A673 (cell line): ENCODE data around the gene VPS4A. TPM values are rescaled to one million over a fixed set of nuclear protein-coding genes. Genes with fewer than 3 reads are reported as not detected.

Experiments used
- BruUV-seq: library from RNA; stranded (reverse); fragments of 400-500 nt; replicated peaks from 2 replicates; lab custom pipeline; 2021; lab: Mats Ljungman, UMichigan
- CTCF ChIA-PET: fragments of 300-600 bp; sonication (Branson Sonifier 250); formaldehyde crosslinking; loops from one replicate; lab custom pipeline; 2022; ENCODE audit warnings: antibody characterized with exemption; lab: Charles Lee
- POLR2A ChIA-PET: fragments of 300-600 bp; sonication (Branson Sonifier 250); formaldehyde crosslinking; loops from one replicate; lab custom pipeline; 2022; ENCODE audit warnings: antibody characterized with exemption; ENCODE audit not compliant: low non-redundant PET; lab: Charles Lee
- DNase-seq: peaks from one replicate; pipeline ENCODE4 v3.0.0-alpha.2; 2015; ENCODE audit warnings: low spot score
- H3K27ac ChIP-seq: fragments of 200-600 bp; sonication (generic); 2 replicates; pipeline ENCODE4 v1.5.1; 2016; ENCODE audit warnings: mixed run types, low read depth, mild to moderate bottlenecking, mixed read lengths, antibody characterized with exemption, low read length; ENCODE audit not compliant: poor library complexity, severe bottlenecking
- H3K27me3 ChIP-seq: fragments of 200-600 bp; sonication (generic); replicated peaks from 2 replicates; pipeline ENCODE4 v1.6.1; 2017; ENCODE audit warnings: mixed run types, low read depth, mild to moderate bottlenecking, mixed read lengths, antibody characterized with exemption, low read length; ENCODE audit not compliant: insufficient read depth, poor library complexity
- H3K36me3 ChIP-seq: fragments of 200-600 bp; sonication (generic); 2 replicates; pipeline ENCODE4 v1.6.1; 2016; ENCODE audit warnings: mixed run types, mild to moderate bottlenecking, mixed read lengths, antibody characterized with exemption, low read length; ENCODE audit not compliant: insufficient read depth, poor library complexity, severe bottlenecking
- H3K4me1 ChIP-seq: fragments of 200-600 bp; sonication (generic); 2 replicates; pipeline ENCODE4 v1.6.1; 2017; ENCODE audit warnings: mixed run types, mild to moderate bottlenecking, mixed read lengths, antibody characterized with exemption, low read length; ENCODE audit not compliant: insufficient read depth, poor library complexity, severe bottlenecking
- H3K4me3 ChIP-seq: fragments of 200-600 bp; sonication (generic); 2 replicates; pipeline ENCODE4 v1.5.1; 2016; ENCODE audit warnings: low read depth, mixed run types, mild to moderate bottlenecking, mixed read lengths, low read length; ENCODE audit not compliant: poor library complexity, severe bottlenecking
- H3K9me3 ChIP-seq: fragments of 200-600 bp; sonication (generic); 2 replicates; pipeline ENCODE4 v1.6.1; 2016; ENCODE audit warnings: mixed run types, low read depth, mild to moderate bottlenecking, mixed read lengths, antibody characterized with exemption, low read length; ENCODE audit not compliant: poor library complexity, severe bottlenecking
- CTCF ChIP-seq: fragments of 300-800, 200-600 bp; sonication (generic); conservative IDR thresholded peaks from 2 replicates; pipeline ENCODE4 v1.5.1; 2017; ENCODE audit warnings: low read depth, mild to moderate bottlenecking, antibody characterized with exemption, low read length, moderate library complexity, mixed read lengths
- EZH2 ChIP-seq: fragments of 200-600 bp; sonication (generic); IDR thresholded peaks from 2 replicates; pipeline ENCODE4 v1.6.1; 2017; ENCODE audit warnings: borderline replicate concordance, low read depth, mild to moderate bottlenecking, mixed read lengths, antibody characterized with exemption, low read length; ENCODE audit not compliant: poor library complexity, severe bottlenecking
- intact Hi-C: fragments of 100-400 bp; cut with micrococcal nuclease; formaldehyde crosslinking; loops from one replicate; pipeline ENCODE4 v1.10.0; 2022; ENCODE audit not compliant: unreplicated experiment
- total RNA-seq: library from RNA; stranded (reverse); gene quantifications from 2 replicates; pipeline ENCODE4 v1.2.3, GENCODE V29; 2021

VPS4A gene
- total RNA-seq, 1 experiment from 2014 or later: 50.4 TPM

- BruUV-seq: no TSS peak
- H3K4me1 ChIP-seq: peaks cover 18% of the 10 kb centered on the region
- H3K27ac ChIP-seq: no peak overlapping the region
- H3K36me3 ChIP-seq: peaks cover 53% of the 10 kb centered on the region
- intact Hi-C loops: no loop called here
- ChIA-PET POLR2A (no interaction called here), CTCF (no interaction called here)
- no peak for DNase-seq
- no peaks in the 10 kb centered on the region for H3K9me3 ChIP-seq
- H3K4me3 ChIP-seq: peak overlapping the region; percentile 69
- H3K27me3 ChIP-seq: no peaks in the 10 kb centered on the region
- TF ChIP-seq CTCF: no peak
Measured at GRCh38 chr16:69327585-69328310, 16.6 kb downstream of the VPS4A start.

- Histone ChIP-seq H3K27me3 (no peaks in the 10 kb centered on the region), H3K4me3 (peak overlapping the region; percentile 69), H3K27ac (peak overlapping the region; percentile 91), H3K4me1 (peaks cover 18% of the 10 kb centered on the region), H3K36me3 (peaks cover 53% of the 10 kb centered on the region), H3K9me3 (no peaks in the 10 kb centered on the region)
- BruUV-seq: no TSS peak
- ChIA-PET CTCF (no interaction called here), POLR2A (no interaction called here)
- TF ChIP-seq EZH2 (no peak), CTCF (no peak)
- DNase-seq: peak; percentile 46
- intact Hi-C loops: no loop called here
Measured at GRCh38 chr16:69328854-69329316, 17.7 kb downstream of the VPS4A start.

- H3K4me1 ChIP-seq: peaks cover 18% of the 10 kb centered on the region
- no TSS peak for BruUV-seq
- H3K4me3 ChIP-seq: peak overlapping the region; percentile 69
- intact Hi-C loops: no loop called here
- ChIA-PET POLR2A (no interaction called here), CTCF (interaction anchor here (0.6 kb wide), 2 partner anchors 11 to 801 kb away, joined by 3 read pairs; no protein-coding TSS in a partner anchor)
- peak; percentile 40 for DNase-seq
- TF ChIP-seq EZH2 (no peak), CTCF (no peak)
- H3K27me3 ChIP-seq: no peaks in the 10 kb centered on the region
- peaks cover 53% of the 10 kb centered on the region for H3K36me3 ChIP-seq
- peak overlapping the region; percentile 91 for H3K27ac ChIP-seq
- no peaks in the 10 kb centered on the region for H3K9me3 ChIP-seq
Measured at GRCh38 chr16:69329369-69330285, 18.5 kb downstream of the VPS4A start.
